ENCODE data around the gene DLGAP1. TPM values are rescaled to one million over a fixed set of nuclear protein-coding genes. Genes with fewer than 3 reads are reported as not detected.

DLGAP1 gene
- total and polyA plus RNA-seq, 3 experiments from 2014 or later = 0.07 to 0.46 TPM; not detected in 1

DNA sequence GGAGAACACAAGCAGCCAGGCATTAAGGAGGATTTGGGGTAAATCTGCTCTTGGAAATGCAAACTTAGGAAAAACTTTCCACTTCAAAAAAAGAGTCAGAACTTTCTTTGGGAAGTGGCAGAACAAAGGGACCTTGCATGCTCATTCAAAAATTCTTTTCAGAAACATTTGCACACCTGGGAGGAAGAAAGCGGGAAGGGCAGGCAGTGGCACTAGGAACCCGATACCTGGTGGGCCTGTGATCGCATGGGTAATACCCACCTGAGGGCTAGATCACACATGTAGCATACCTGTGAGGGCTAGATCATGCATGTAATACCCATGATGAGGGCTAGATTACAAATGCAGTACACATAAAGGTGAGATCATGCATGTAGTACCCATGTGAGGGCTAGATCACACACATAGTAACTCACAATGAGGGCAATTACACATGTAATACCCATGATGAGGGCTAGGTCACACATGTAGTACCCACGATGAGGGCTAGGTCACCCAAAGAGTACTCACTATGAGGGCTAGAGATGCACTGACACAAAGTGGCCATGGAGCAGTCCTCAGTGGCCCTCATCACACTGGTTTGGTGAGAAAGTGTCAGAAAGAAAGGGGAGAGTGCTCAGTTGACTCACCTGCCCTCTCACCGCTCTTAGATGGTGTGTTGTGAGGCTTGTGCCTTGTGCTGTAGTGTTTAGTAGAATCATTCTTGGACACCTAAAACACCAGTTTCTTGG lies 212.5 kb downstream of the DLGAP1 start:
- Mint-ChIP-seq H3K27me3 (no peaks in the 10 kb centered on the region), H3K27ac (no peak overlapping the region), H3K4me1 (no peaks in the 10 kb centered on the region), H3K9me3 (peaks cover 2 to 13% (median 4%) of the 10 kb centered on the region in 5 donors), H3K36me3 (no peaks in the 10 kb centered on the region), H3K4me3 (no peak overlapping the region)
- no peak for DNase-seq
- POLR2A ChIA-PET = no interaction called here
- Histone ChIP-seq H3K27me3 (ENCODE audit: insufficient read depth, low read length, poor library complexity, severe bottlenecking) (no peaks in the 10 kb centered on the region), H3K27ac (ENCODE audit: low read depth, low read length) (no peak overlapping the region), H3K9me3 (ENCODE audit: low read length) (no peaks in the 10 kb centered on the region), H3K36me3 (ENCODE audit: insufficient read depth, low read length) (no peaks in the 10 kb centered on the region), H3K4me1 (ENCODE audit: insufficient read depth, low read length) (no peaks in the 10 kb centered on the region), H3K4me3 (ENCODE audit: low read length) (no peak overlapping the region)
- CTCF ChIA-PET = no interaction called here

- DNase-seq = no peak
- no peak overlapping the region for H3K27ac Mint-ChIP-seq
These were observed 214.0 kb downstream of the DLGAP1 start for GRCh38 chr18:4241090-4241617.

GRCh38 chr18:4238966-4239365 lies 216.1 kb downstream of the DLGAP1 start:
- POLR2A ChIA-PET = no interaction called here

More at GRCh38 chr18:4241090-4241617, 214.0 kb downstream of the DLGAP1 start:
- no peaks in the 10 kb centered on the region for H3K27me3 Mint-ChIP-seq
- H3K27ac ChIP-seq (ENCODE audit: low read depth, low read length) = no peak overlapping the region
- H3K27me3 ChIP-seq (ENCODE audit: insufficient read depth, low read length, poor library complexity, severe bottlenecking) = no peaks in the 10 kb centered on the region
- CTCF ChIA-PET = no interaction called here
- H3K4me1 Mint-ChIP-seq = no peaks in the 10 kb centered on the region
- no peaks in the 10 kb centered on the region for H3K4me1 ChIP-seq (ENCODE audit: insufficient read depth, low read length)
- H3K4me3 Mint-ChIP-seq = no peak overlapping the region
- H3K9me3 ChIP-seq (ENCODE audit: low read length) = no peaks in the 10 kb centered on the region
- no peak overlapping the region for H3K4me3 ChIP-seq (ENCODE audit: low read length)
- POLR2A ChIA-PET = no interaction called here
- H3K36me3 ChIP-seq (ENCODE audit: insufficient read depth, low read length) = no peaks in the 10 kb centered on the region
- H3K9me3 Mint-ChIP-seq = peaks cover 2 to 13% (median 6%) of the 10 kb centered on the region in 5 donors
- no peaks in the 10 kb centered on the region for H3K36me3 Mint-ChIP-seq

DNA sequence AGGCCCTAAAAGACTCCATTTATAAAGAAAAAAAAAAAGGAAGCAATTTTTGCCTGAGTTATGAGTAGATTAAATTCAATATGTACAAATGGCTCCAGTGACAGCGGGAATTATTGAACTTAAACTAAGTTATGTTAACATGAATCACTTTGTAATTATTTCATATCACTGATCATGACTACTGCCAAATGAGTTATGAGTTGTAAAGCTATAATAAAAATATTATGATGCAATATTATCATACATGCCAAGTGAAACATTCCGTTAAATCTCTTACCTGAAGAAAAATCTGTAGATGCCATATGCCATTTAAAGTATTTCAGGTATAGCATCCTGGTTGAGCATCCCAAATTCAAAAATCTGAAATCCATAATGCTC lies 217.5 kb downstream of the DLGAP1 start:
- Mint-ChIP-seq H3K36me3 (no peaks in the 10 kb centered on the region), H3K9me3 (peaks cover 0 to 13% (median 6%) of the 10 kb centered on the region in 5 donors), H3K27me3 (no peaks in the 10 kb centered on the region), H3K4me1 (no peaks in the 10 kb centered on the region), H3K4me3 (no peak overlapping the region), H3K27ac (no peak overlapping the region)
- POLR2A ChIA-PET = no interaction called here
- H3K36me3 ChIP-seq (ENCODE audit: insufficient read depth, low read length) = no peaks in the 10 kb centered on the region
- CTCF ChIA-PET = no interaction called here
- H3K4me1 ChIP-seq (ENCODE audit: insufficient read depth, low read length) = no peaks in the 10 kb centered on the region
- no peak for DNase-seq
- H3K9me3 ChIP-seq (ENCODE audit: low read length) = no peaks in the 10 kb centered on the region
- H3K4me3 ChIP-seq (ENCODE audit: low read length) = no peak overlapping the region
- H3K27me3 ChIP-seq (ENCODE audit: insufficient read depth, low read length, poor library complexity, severe bottlenecking) = no peaks in the 10 kb centered on the region
- H3K27ac ChIP-seq (ENCODE audit: low read depth, low read length) = no peak overlapping the region

More at GRCh38 chr18:4238966-4239365, 216.1 kb downstream of the DLGAP1 start:
- CTCF ChIA-PET = no interaction called here
- no peak overlapping the region for H3K4me3 Mint-ChIP-seq
- no peaks in the 10 kb centered on the region for H3K4me1 ChIP-seq (ENCODE audit: insufficient read depth, low read length)
- H3K27me3 ChIP-seq (ENCODE audit: insufficient read depth, low read length, poor library complexity, severe bottlenecking) = no peaks in the 10 kb centered on the region
- H3K27me3 Mint-ChIP-seq = no peaks in the 10 kb centered on the region
- no peak overlapping the region for H3K4me3 ChIP-seq (ENCODE audit: low read length)
- H3K36me3 ChIP-seq (ENCODE audit: insufficient read depth, low read length) = no peaks in the 10 kb centered on the region
- H3K36me3 Mint-ChIP-seq = no peaks in the 10 kb centered on the region
- H3K27ac Mint-ChIP-seq = no peak overlapping the region
- DNase-seq = no peak
- H3K9me3 Mint-ChIP-seq = peaks cover 0 to 16% (median 6%) of the 10 kb centered on the region in 5 donors
- H3K4me1 Mint-ChIP-seq = no peaks in the 10 kb centered on the region
- H3K27ac ChIP-seq (ENCODE audit: low read depth, low read length) = no peak overlapping the region
- H3K9me3 ChIP-seq (ENCODE audit: low read length) = no peaks in the 10 kb centered on the region

- no peaks in the 10 kb centered on the region for H3K4me1 ChIP-seq (ENCODE audit: insufficient read depth, low read length)
- no peak overlapping the region for H3K27ac ChIP-seq (ENCODE audit: low read depth, low read length)
- Mint-ChIP-seq H3K9me3 (peaks cover 0 to 13% (median 6%) of the 10 kb centered on the region in 5 donors), H3K4me3 (no peak overlapping the region), H3K36me3 (no peaks in the 10 kb centered on the region), H3K27me3 (no peaks in the 10 kb centered on the region), H3K4me1 (no peaks in the 10 kb centered on the region), H3K27ac (no peak overlapping the region)
- no peaks in the 10 kb centered on the region for H3K9me3 ChIP-seq (ENCODE audit: low read length)
- ChIA-PET CTCF (no interaction called here), POLR2A (no interaction called here)
- no peak for DNase-seq
- H3K27me3 ChIP-seq (ENCODE audit: insufficient read depth, low read length, poor library complexity, severe bottlenecking) = no peaks in the 10 kb centered on the region
- H3K4me3 ChIP-seq (ENCODE audit: low read length) = no peak overlapping the region
- H3K36me3 ChIP-seq (ENCODE audit: insufficient read depth, low read length) = no peaks in the 10 kb centered on the region
These were observed 218.0 kb downstream of the DLGAP1 start for GRCh38 chr18:4236940-4237663.

- Mint-ChIP-seq H3K27ac (no peak overlapping the region), H3K4me1 (no peaks in the 10 kb centered on the region)
- CTCF ChIA-PET = no interaction called here
These were observed 221.6 kb downstream of the DLGAP1 start for GRCh38 chr18:4233468-4233867.

GRCh38 chr18:4232656-4233055 lies 222.5 kb downstream of the DLGAP1 start:
- no peaks in the 10 kb centered on the region for H3K27me3 ChIP-seq (ENCODE audit: insufficient read depth, low read length, poor library complexity, severe bottlenecking)
- POLR2A ChIA-PET = no interaction called here
- CTCF ChIA-PET = no interaction called here
- Mint-ChIP-seq H3K27me3 (no peaks in the 10 kb centered on the region), H3K4me3 (no peak overlapping the region), H3K9me3 (peaks cover 6 to 27% (median 9%) of the 10 kb centered on the region in 5 donors), H3K27ac (no peak overlapping the region), H3K4me1 (no peaks in the 10 kb centered on the region), H3K36me3 (no peaks in the 10 kb centered on the region)
- no peak overlapping the region for H3K4me3 ChIP-seq (ENCODE audit: low read length)
- no peak for DNase-seq
- H3K36me3 ChIP-seq (ENCODE audit: insufficient read depth, low read length) = no peaks in the 10 kb centered on the region
- H3K9me3 ChIP-seq (ENCODE audit: low read length) = no peaks in the 10 kb centered on the region
- no peaks in the 10 kb centered on the region for H3K4me1 ChIP-seq (ENCODE audit: insufficient read depth, low read length)
- no peak overlapping the region for H3K27ac ChIP-seq (ENCODE audit: low read depth, low read length)

More at GRCh38 chr18:4233468-4233867, 221.6 kb downstream of the DLGAP1 start:
- Mint-ChIP-seq H3K27me3 (no peaks in the 10 kb centered on the region), H3K9me3 (peaks cover 3 to 25% (median 9%) of the 10 kb centered on the region in 5 donors), H3K36me3 (no peaks in the 10 kb centered on the region), H3K4me3 (no peak overlapping the region)
- Histone ChIP-seq H3K27ac (ENCODE audit: low read depth, low read length) (no peak overlapping the region), H3K36me3 (ENCODE audit: insufficient read depth, low read length) (no peaks in the 10 kb centered on the region), H3K4me3 (ENCODE audit: low read length) (no peak overlapping the region), H3K9me3 (ENCODE audit: low read length) (no peaks in the 10 kb centered on the region), H3K27me3 (ENCODE audit: insufficient read depth, low read length, poor library complexity, severe bottlenecking) (no peaks in the 10 kb centered on the region), H3K4me1 (ENCODE audit: insufficient read depth, low read length) (no peaks in the 10 kb centered on the region)
- POLR2A ChIA-PET = no interaction called here
- no peak for DNase-seq

GRCh38 chr18:4231260-4231659 lies 223.8 kb downstream of the DLGAP1 start:
- ChIA-PET POLR2A (no interaction called here), CTCF (no interaction called here)
- Mint-ChIP-seq H3K4me3 (no peak overlapping the region), H3K36me3 (no peaks in the 10 kb centered on the region), H3K27ac (no peak overlapping the region), H3K9me3 (peaks cover 7 to 33% (median 9%) of the 10 kb centered on the region in 5 donors), H3K4me1 (no peaks in the 10 kb centered on the region), H3K27me3 (no peaks in the 10 kb centered on the region)
- H3K4me1 ChIP-seq (ENCODE audit: insufficient read depth, low read length) = no peaks in the 10 kb centered on the region
- H3K4me3 ChIP-seq (ENCODE audit: low read length) = no peak overlapping the region
- no peak overlapping the region for H3K27ac ChIP-seq (ENCODE audit: low read depth, low read length)
- no peak for DNase-seq
- no peaks in the 10 kb centered on the region for H3K36me3 ChIP-seq (ENCODE audit: insufficient read depth, low read length)
- no peaks in the 10 kb centered on the region for H3K27me3 ChIP-seq (ENCODE audit: insufficient read depth, low read length, poor library complexity, severe bottlenecking)
- H3K9me3 ChIP-seq (ENCODE audit: low read length) = no peaks in the 10 kb centered on the region

All from CD8-positive, alpha-beta memory T cell (primary cell).